DMS53 (cell line): Measurements from ENCODE around the gene GATA6.

Source experiments
- DNase-seq: peaks from one replicate; lab custom pipeline; 2025; lab: John Stamatoyannopoulos, UW

GATA6 gene

DNA sequence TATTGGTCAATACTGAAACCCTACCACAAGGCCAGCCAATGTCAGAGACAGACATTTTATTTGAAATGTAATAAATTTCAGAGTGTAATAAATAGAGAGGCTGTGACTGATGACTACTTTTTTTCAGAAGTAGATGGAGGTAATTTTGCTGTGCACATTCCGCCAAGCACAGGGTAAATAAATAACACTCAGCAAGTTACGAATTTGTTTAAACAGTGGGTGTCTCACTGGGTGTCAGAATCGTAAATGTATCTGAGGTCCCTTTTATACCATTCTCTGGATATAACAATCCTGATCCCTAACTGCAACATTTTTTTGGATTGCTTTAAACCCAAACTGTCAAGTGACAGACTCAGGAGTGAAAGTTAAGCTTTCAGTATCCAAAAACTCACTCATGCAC is 74.1 kb downstream of the GATA6 start:
- DNase-seq, result no peak

DNA sequence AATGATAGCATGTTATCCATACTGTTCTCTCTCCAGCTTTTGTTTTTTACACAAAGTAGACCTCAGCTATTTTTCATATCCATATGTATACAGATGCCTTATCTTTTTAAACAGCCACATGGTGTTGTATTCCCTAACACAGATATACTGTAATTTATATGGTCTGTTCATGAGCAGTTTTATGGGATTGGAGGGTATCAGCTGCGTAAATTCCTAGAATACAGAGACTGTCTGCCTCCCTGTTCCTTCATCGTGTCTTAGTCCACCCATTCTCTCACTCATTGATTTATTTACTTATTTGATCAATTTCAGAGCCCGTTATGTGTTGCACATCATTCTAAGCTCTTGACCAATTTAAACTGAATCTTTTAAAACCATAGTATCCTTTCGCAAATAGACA is 80.6 kb downstream of the GATA6 start:
- DNase-seq, result no peak

DNA sequence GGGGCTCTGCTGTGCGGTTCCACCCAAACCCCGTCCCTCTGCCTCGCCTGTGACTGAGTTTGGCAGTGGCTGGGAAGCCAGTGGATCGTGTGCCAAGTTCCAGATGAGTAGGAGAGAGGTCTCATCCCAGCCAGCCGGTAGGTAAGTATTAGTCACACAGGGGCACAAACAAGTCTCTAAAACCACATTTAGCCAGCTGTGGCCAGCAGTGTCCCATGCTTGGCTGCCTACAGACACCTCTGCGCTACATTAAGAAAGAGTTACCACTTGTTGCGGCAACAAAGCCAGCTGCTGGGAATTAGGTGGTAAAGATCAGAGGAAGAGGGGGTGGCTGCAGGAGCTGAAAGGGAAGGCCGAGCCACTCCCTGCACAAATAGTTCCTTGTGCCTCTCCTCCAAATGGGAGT is 81.2 kb downstream of the GATA6 start:
- no peak for DNase-seq
